ENCODE results near the gene COL6A1. TPM values are rescaled to one million over a fixed set of nuclear protein-coding genes. Genes with fewer than 3 reads are reported as not detected.

Gene COL6A1
- total and polyA plus RNA-seq, 2 of the 13 experiments (the other 11 are each of a cell fraction or from before 2014, with no cell fraction given) = 3.1 to 4.8 TPM

DNA sequence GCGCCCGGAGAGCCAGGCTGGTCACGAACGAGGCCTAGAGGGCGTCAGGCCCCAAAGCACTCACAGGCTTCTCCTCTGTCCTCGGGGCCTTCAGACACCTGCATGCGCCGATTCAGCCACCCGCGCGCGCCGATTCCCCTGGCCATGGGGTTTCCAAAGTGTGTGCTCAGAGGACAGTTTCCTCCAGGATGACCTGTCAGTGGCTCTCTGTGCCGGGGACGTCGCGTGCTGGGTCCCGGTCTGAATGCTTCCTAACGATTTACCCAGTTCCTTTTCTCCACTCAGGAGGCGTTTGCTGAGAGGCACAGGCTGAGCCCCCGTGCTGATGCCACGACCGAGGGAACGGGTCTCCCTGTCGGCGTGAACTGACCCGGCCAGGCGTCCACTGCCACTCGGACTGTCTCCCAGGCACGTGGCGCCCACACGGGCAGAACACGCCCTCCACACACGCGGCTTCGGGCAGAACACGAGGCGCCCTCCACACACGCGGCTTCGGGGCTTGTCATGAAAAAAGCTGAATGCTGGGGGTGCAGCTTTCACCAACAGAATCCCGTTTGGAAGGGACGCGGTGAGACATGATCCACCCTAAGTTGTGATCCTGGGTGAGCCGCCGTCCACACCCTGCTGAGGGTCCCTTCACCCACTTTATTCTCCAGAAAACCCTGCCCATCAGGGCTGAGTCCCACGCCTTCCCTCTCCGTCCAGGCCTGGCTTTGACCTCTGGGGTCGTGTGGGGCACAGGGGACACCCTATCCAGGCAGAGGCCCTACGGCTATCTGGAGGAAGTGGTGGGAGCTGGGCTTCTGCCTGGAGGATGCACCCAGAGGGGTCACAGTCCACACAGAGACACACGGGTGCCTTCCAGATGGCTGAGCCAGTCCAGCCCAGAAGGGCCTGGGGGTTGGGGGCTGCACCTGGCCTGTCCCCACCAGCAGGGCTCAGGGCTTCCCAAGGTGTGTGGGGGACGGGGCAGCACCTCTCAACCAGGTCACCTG is 56.1 kb downstream of the COL6A1 start:
- ChIA-PET CTCF (ENCODE audit: low intra/inter-chr PET ratio, low total read pairs) (no interaction called here), POLR2A (no interaction called here)
- FAIRE-seq (no peak), ATAC-seq (no peak), DNase-seq (ENCODE audit: low spot score) (no peak)
- no peaks in the 10 kb centered on the region for H3K79me2 ChIP-seq (ENCODE audit: insufficient read depth, low read length)
- H3K36me3 ChIP-seq (replicated peaks in 1 of 2; ENCODE audit: control insufficient read depth in 1 of 2, insufficient read depth in 2 of 2, low read length in 2 of 2) = no peaks in the 10 kb centered on the region
- WGBS (ENCODE audit: low lambda C conversion rate) = 71% methylated on average over 14 of the region's 52 CpGs
- H3K4me1 ChIP-seq (ENCODE audit: insufficient read depth, low read length) = peaks cover 20% of the 10 kb centered on the region; the same call in 1 of the 2 replicates
- no peak overlapping the region for H3K4me2 ChIP-seq (ENCODE audit: low read depth, low read length)
- no peaks in the 10 kb centered on the region for H3K9me3 ChIP-seq (ENCODE audit: low read length)
- peaks cover 1 to 12% of the 10 kb centered on the region in 2 experiments; a peak in 2 of 5 replicates for H3K27me3 ChIP-seq (ENCODE audit: control insufficient read depth in 1 of 2, insufficient read depth in 2 of 2, low read length in 2 of 2)
- H3K27ac ChIP-seq (ENCODE audit: extremely low read length, insufficient read depth, low read length) = no peak overlapping the region
- H4K20me1 ChIP-seq (ENCODE audit: insufficient read depth, low read length) = no peaks in the 10 kb centered on the region
- intact Hi-C loops (cut with micrococcal nuclease; ENCODE audit: unreplicated experiment) = no loop called here
- no peak overlapping the region for H2AFZ ChIP-seq (ENCODE audit: low read length)
- no TSS peak for BruUV-seq (replicated peaks)
- in situ Hi-C loops (cut with HindIII; ENCODE audit: extremely low pct_ligation_motif_present, low pct_unique_long_range_greater_than_20kb) = no loop called here
- no peak overlapping the region for H3K4me3 ChIP-seq (replicated peaks in 1 of 3; ENCODE audit: insufficient read depth in 1 of 3, low read depth in 2 of 3, low read length in 3 of 3)
- H3K9ac ChIP-seq (ENCODE audit: insufficient read depth, low read depth, low read length) = no peak overlapping the region
- no peak for TF ChIP-seq REPIN1 (CRISPR knock-in tag; IDR thresholded peaks at IDR 0.05; ENCODE audit: borderline replicate concordance, low read depth)
- no peak for TF ChIP-seq PHF21A (CRISPR knock-in tag; IDR thresholded peaks at IDR 0.05)
- no peak for TF ChIP-seq ZNF646 (CRISPR knock-in tag; IDR thresholded peaks at IDR 0.05)
- TF ChIP-seq DBP (CRISPR knock-in tag; IDR thresholded peaks at IDR 0.05; ENCODE audit: not compliant biosample characterization) = no peak
- TF ChIP-seq ZNF674 (CRISPR knock-in tag; IDR thresholded peaks at IDR 0.05; ENCODE audit: low read depth) = no peak
- no peak for TF ChIP-seq ZNF296 (CRISPR knock-in tag; conservative IDR thresholded peaks at IDR 0.05)
- no peak for TF ChIP-seq MTF1 (CRISPR knock-in tag; IDR thresholded peaks at IDR 0.05)
- TF ChIP-seq ZNF337 (CRISPR knock-in tag; IDR thresholded peaks at IDR 0.05; ENCODE audit: borderline replicate concordance, low read depth) = no peak
- TF ChIP-seq, protein P1, sequence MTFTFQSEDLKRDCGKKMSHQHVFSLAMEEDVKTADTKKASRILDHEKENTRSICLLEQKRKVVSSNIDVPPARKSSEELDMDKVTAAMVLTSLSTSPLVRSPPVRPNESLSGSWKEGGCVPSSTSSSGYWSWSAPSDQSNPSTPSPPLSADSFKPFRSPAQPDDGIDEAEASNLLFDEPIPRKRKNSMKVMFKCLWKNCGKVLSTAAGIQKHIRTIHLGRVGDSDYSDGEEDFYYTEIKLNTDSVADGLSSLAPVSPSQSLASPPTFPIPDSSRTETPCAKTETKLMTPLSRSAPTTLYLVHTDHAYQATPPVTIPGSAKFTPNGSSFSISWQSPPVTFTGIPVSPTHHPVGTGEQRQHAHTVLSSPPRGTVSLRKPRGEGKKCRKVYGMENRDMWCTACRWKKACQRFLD (CRISPR knock-in tag; IDR thresholded peaks at IDR 0.05; ENCODE audit: borderline replicate concordance) = no peak
- TF ChIP-seq, protein P2, sequence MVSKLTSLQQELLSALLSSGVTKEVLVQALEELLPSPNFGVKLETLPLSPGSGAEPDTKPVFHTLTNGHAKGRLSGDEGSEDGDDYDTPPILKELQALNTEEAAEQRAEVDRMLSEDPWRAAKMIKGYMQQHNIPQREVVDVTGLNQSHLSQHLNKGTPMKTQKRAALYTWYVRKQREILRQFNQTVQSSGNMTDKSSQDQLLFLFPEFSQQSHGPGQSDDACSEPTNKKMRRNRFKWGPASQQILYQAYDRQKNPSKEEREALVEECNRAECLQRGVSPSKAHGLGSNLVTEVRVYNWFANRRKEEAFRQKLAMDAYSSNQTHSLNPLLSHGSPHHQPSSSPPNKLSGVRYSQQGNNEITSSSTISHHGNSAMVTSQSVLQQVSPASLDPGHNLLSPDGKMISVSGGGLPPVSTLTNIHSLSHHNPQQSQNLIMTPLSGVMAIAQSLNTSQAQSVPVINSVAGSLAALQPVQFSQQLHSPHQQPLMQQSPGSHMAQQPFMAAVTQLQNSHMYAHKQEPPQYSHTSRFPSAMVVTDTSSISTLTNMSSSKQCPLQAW (CRISPR knock-in tag; IDR thresholded peaks at IDR 0.05) = no peak

Measured in HepG2 (cell line).